Stimulated activated CD4-positive, alpha-beta T cell treated with anti-CD3 and anti-CD28 coated beads, Interleukin-12 subunit alpha, Interleukin-12 subunit beta, amount 100 ng/mL, for 48 hours (primary cell): ENCODE results near the gene GIMAP6.
A peak's percentile ranks its signal among the peaks of the same experiment; 100 is the strongest.
"Not testable (repeated sequence)": the region's sequence is repeated elsewhere in the genome, so short reads cannot be mapped to it uniquely, and the experiment has no call there.

ENCODE experiments used
- DNase-seq, 3 donors: peaks; one replicate each; pipeline ENCODE4 v3.0.0-alpha.2; 2020; ENCODE audit warnings: low read depth in 2 of 3, low spot score in 1 of 3

The GIMAP6 gene

DNA sequence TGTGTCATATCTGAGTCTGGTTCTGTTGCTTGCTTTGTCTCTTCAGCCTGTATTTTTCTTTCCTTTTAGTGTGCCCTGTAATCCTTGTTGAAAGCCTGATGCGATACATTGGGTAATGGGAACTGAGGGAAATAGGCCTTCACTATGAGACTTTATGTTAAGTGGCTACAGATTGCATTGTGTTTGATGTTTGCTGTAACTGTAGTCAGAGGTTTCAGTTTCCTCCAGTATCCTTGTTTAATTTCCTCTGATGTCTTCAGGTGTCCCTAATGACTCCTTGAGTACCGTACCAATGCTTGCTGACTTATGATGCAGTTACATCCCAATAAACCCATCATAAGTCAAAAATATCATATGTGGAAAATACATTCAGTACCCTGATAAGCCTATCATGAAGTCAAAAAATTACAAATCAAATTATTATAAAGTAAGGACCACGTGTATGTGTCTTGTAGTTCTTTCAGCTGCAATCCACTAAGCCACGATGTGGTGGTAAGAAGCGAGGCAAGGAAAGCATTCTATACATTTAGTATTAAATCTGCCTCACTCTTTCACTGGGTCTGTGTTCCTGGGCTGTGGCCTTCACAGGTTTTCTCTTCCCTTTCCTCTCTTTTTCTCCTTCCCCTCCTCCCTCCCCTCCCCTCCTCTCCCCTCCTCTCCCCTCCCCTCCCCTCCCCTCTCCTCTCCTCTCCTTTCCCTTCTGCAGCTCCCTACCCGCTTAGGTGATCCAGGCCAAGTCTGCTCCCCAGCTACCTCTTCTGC, 13.3 kb upstream of the GIMAP6 start:
- DNase-seq, result no peak

DNA sequence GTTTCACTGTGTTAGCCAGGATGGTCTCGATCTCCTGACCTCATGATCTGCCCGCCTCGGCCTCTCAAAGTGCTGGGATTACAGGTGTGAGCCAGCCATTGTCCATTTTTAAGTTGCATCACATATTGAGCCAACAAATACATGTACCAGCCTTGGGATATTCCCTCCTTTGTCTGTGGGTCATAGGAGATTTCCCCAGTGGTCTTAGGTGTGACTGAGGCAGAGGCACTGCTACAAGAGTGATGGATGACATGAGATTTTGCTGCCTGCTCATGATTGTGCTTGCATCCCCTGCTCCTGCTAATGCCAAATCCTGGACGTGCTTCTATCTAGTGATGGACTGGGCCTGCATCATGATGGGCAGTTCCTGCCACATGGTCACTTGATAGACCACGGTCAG, 10.7 kb upstream of the GIMAP6 start:
- no peak for DNase-seq

DNA sequence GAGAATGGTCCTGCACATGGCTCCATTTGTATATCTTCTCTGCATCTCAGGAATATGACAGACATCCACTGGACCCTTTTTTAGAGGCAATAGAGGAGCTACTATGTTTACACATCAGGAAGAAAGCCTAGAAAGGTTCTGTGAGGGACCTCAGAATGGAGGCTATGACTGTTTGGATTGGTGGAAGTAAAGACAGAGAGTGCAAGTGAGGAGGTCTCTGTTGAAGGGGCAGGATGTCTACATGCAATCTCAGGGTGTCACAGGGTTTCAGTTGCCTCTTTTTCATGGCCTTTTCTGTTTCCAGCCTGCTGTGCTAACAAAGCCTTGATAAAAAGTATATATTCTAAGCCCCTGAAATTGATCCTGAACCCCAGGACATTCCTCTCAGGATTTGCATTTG, 9.7 kb upstream of the GIMAP6 start:
- DNase-seq, result no peak

DNA sequence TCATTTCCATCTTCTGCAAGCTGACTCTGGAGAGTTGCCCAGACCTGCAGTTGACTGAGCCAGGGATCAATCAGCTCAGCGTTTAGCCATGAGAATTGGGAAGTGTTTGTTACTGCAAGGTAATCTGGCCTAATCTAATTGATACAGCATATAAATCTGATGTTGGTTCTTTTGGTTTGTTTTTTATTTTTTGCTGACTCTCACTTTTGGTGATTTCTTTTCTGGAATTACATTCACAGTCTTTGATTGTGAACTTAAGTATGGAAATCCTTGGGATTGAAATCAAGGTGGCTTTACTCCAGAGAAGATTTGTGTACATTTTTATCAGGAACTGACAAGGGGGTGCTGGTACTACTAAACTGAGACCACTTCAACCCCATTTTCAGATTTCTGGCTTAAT, 1.7 kb upstream of the GIMAP6 start:
- no peak for DNase-seq

DNA sequence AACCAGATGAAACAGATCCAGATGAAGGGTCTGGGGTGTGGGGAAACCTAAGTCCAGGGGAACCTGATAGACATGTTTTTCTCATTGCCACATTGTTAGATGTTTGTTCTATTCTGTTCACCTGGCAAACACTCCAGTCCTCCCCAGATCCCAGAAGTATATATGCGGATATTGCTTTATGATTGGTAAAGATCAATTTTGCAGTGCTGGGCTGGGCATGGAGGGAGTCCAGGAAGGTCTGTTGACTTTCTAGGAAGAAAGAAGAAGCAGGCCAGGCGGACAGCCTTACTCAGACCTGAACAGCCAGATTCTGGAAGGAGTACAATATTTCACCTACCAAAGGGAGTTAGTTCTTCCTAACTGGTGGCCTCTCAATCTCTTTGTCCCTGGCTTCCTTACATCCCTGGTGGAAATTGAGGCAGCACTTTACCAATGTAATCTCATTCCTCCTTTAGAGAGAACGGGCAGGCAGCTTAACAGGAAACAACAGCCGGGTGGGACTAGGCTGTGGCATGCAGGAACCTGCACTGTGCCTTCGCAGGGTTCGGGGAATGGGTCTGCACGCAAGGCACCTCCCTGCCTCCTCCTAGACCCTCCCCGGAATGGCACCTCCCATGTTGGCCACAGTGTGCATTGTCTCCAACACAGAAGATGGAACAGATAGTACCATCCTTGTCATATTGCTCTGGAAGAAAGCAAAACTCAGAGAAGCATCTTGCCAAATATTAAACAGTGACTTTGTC, 930 bp downstream of the GIMAP6 start:
- peak; percentile 22 to 37 (median 35) for DNase-seq

DNA sequence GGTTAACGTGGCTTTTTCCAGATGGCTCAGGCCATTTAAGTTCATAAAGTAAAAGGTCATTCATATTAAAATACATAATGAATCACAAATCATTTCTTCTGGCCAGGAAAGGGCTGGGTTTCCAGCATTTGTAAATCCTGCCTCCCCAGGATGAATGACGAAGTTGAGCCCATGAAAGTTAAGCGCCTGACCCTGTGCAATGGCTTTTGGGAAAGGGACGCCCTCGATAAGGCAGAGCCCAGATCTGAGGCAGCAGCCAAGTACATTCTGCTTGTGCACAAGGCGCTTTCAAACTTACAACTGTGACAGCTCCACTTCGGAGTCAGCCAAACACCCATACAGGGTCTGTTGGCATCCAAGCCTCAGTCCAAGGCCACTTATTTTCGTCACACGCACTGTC, 2.8 kb downstream of the GIMAP6 start:
- DNase-seq, result no peak

DNA sequence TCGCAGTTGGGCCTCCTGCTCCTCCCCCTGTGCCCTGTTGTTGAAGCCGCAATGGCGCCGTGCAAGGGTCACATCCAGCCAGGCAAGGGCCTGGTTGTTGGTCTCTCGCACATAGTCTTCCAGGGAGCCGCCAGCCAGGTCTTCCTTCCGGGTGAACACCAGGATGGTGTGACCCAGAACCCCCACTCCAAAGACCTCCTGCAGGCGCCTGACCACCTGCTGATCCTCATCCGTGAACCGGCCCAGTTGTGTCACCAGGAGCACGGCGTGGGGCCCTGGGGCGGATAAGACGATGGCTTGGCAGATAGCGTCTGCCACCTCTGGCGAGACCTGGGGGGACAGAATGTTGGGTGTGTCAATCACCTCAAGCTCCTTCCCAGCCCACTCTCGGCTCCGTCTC, 4.2 kb downstream of the GIMAP6 start:
- no peak for DNase-seq

DNA sequence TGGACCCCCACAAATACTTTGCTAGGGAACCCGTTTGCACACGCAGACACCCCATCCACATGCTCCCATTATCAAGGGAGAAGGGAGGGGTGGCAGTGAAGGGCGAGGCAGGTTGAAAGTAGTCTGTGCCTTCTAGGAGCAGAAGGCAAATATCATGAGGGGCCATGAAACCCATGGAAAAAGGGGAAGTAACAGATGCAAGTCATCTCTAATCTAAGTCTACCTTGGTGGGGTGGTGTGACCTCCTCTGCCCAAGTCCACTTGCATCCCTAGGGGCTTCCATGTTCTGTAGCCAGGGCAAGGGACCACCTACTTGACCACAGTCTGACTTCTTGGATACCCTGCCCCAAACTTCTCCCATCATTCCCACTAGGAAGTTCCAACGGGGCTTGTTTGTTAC, 5.5 kb downstream of the GIMAP6 start:
- DNase-seq, result no peak

DNA sequence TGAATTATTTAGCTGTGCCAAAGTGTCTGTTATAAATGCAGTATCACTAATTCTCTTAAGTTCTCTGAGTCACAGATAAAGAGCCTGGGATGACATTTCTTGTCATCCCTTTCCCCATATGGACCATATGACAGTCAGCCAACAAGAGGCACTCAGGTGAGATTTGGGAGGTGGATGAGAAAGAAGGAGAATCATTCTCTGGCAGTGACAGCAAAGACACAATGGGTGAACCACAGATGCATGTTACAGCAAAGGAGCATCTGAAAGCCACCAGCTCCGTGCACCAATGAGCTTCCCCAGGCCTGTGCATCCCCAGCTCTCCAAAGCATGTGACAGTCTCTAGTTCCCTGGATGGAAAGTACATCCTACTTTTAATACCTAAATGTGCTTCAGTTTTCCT, 10.8 kb downstream of the GIMAP6 start:
- DNase-seq, result no peak

DNA sequence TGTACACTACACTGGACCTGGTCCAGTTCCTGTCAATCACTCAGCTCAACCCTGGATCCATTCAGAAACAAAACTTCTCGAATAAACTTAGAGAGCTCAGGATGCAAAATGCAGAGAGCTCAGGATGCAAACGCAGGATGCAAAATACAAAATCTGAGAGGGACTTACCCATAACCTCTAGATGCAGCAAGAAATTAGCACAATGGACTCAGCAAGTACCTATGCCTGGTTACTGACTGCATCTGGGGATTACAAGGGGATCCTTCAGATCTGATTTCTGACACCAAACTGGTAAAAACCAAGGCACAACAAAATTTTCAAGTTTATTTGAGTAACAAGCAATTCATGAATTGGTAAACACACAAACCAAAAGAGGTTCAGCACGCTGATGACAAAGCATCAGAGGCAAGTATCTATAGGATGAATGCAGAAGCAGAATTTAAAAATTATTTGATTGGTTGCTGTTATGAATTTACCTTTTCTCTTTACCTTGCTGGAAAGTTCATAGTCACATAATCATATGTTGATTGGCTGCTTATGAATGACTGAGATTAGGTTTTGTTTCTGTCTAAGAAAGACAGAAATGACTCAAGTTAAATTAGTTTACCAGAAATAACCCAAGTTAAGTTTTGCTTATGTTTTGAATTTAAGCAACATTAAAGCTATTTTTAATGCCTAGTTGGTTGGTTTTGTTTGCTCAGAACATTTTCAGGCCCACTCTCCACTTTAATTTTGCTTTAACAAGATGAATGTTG, 11.4 kb downstream of the GIMAP6 start:
- DNase-seq, result no peak

DNA sequence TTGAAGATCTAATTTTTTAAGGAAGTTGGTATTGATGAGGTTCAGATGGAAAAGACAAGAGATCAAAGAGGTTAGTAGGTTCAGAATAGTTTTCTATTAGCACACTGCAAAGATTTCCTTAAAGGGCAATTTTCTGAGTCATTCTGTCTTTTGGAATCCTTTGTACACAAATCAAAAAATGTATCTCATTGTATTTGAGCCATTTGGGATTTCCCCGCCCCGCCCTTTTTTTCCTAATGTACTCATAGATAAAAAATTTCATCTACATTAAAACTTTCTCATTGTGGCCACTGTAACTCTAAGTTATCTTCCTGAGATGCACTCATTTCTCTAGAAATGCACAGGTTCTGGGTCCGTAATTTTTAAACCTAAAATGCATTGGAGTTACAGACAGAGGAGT, 12.1 kb downstream of the GIMAP6 start:
- no peak for DNase-seq

DNA sequence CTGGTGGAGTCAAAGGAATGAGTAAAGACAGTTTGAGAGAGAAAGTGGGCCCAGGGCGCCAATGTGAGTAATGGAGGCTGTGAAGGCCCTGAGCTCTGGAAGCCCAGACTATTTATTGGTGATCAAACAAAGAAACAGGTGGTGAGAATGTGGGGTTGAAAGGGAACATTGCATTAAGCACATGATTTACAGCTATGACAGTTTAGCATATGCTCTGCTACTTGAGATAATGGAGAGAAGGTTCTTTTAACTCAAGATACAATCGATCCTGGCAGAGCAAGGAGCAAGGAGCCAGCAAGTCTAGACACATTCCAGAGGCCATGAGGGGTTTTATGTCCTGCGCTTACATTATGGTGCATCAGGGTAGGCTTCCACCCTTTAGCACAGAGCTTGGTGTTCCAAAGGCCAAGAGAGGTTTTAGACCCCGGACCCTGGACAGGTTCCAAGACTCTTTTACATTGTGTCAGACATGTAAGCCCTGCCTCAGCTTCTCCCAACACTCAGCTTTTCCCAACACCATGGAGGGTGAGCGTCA, 16.9 kb downstream of the GIMAP6 start:
- DNase-seq, result not testable (repeated sequence)

DNA sequence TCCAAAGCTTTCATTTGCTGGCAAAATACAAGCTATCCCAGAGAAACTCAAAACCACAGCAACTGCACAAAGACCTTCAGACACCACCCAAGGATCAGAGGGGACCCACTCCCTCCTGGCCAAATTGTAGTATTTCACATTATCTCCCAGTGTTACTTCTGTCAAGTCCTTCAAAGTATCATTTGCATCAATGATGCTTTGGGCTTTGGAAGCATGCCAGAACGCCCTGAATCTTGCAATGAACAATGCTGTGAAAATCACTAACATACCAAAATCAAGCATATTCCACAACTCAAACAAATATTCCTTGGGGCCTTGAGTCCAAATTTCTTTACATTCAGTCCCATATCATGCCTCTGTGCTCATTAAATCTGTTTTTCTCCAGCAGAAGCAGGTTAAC, 17.8 kb downstream of the GIMAP6 start:
- DNase-seq, result not testable (repeated sequence)

DNA sequence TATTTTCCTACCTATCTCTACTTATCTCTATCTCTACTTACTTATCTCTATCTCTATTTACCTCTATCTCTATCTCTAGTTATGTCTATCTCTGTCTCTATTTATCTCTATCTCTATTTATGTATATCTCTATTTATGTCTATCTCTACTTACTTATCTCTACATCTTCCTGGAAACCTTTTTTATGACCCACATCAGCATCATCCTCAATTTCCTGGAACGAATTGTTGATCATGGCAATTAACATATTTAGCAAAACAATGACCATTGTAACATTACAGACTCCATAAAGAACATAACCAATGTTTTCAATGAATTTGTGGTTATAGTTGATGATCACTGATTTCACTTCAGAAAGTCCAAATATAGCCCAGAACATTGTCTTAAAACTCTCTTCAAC, 18.3 kb downstream of the GIMAP6 start:
- no peak for DNase-seq

DNA sequence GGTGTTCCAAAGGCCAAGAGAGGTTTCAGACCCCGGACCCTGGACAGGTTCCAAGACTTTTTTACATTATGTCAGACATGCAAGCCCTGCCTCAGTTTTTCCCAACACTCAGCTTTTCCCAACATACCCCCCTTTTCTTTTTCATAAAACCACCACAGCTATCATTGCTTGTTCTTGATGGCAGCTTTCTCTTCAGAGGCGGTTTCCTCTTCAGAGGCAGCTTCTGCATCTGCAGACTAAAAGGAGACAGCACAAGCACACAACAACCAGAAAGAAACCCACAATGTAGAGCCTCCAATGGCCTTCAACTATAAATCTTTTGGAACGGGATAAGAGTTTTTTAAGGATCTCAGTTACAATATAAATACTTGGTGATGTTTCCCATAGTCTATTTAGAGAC, 19.3 kb downstream of the GIMAP6 start:
- DNase-seq, result no peak

DNA sequence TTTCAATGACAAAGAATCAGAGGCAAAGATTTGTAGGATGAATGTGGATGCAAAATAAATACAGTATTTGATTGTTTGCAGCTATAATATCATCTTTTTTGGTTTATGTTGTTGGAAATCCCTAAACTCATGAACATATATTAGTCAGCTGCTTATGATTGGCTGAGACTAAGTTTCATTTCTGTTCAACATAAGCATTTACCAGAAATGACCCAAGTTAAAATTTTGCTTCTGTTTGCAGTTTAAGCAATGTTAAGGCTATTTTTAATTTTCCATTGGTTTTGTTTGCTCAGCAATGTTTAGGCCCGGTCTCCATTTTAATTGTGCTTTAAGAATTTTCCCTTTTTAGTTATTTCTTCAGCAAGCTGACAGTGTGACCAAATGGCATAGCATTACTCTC, 22.0 kb downstream of the GIMAP6 start:
- DNase-seq, result no peak

DNA sequence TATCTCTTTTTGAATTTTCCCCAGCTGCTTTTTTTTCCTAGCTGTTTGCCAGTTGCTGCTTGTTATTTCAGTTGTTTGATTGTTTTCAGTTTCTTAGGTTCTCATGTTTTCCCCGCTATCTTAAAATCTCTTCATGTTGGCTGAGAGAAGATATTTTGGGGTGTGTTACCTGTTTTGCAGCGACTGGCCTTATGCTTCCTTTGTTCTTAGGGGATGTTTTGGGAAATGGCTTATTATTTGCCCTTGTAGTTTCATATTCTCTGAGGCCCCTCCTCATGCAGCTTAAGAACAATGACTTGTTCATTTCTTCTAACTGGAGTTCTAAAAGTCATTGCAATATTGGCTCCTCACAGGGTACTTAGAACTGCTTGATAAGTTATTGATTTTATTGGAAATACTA, 28.6 kb downstream of the GIMAP6 start:
- not testable (repeated sequence) for DNase-seq

DNA sequence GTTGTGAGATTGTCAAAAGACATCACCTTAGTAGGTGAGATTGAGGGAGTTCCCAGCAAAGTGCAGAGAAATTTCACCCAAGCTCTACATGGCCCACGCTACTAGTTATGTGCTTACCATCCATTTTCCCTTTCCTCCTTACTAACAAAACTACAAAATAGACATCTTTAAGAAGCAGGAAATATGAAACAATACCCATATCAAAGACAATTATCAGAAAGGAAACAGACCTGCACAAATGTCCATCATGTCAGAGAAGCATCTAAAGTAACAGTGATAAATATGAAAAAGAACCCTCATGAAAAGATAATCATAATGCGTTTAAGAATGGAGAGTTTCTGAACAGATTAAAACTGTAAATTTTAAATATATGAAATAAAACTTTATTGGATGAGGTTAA, 36.8 kb downstream of the GIMAP6 start:
- DNase-seq, result no peak

DNA sequence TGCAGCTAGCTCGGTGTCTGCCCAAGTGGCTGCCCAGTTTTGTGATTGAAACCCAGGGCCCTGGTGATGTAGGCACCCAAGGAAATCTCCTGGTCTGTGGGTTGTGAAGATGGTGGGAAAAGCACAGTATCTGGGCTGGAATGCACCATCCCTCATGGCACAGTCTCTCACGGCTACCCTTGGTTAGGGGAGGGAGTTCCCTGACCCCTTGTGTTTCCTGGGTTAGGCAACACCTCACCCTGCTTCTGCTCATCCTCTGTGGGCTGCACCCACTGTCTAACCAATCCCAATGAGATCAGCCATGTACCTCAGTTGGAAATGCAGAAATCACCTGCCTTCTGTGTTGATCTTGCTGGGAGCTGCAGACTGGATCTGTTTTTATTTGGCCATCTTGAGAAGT, 37.4 kb downstream of the GIMAP6 start:
- no peak for DNase-seq

DNA sequence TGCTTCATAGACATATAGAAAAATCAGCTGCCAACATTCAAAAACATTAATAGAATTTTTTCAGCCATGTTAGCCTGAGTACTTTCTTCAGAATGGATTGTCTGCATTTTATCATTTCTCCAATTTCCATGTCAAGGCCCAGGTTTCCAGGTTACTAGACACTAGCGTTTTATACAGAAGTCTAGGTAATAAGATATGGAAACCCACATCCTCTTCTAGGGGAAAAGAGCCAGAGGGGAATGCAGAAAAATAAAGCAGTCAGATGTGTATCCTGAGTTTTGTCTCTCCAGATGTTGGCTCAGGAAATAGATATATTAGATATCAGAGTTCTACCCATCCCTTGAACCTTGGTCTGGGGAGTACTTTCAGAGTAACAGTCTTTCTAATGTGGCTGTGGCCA, 44.6 kb downstream of the GIMAP6 start:
- no peak for DNase-seq

DNA sequence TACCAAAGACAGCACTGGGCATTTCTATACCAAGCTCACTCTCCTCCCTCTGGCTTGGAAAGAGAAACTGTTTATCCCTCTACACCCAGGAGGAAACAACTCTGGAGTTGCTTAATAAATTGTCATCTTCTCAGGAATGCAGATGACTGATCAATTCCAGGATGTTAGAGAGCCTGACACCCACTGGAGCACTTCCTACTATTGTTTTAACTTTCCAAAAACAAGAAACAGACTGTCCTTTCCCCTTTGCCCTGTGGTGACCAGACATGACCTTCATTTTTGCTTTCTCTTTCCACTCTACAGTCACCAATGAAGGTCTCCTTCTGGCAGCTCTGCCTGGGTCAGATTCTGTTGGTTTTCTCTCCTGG, 45.4 kb downstream of the GIMAP6 start:
- no peak for DNase-seq
